H1 (cell line): ENCODE results near the gene KIAA0513. TPM values are rescaled to one million over a fixed set of nuclear protein-coding genes. Genes with fewer than 3 reads are reported as not detected.

ENCODE experiments used
- CTCF ChIA-PET: fragments of 300-600 bp; sonication (Branson Sonifier 250); formaldehyde crosslinking; loops from one replicate; lab custom pipeline; 2021; ENCODE audit not compliant: partially characterized antibody; lab: Charles Lee
- POLR2A ChIA-PET: fragments of 300-600 bp; sonication (Branson Sonifier 250); formaldehyde crosslinking; loops from one replicate; lab custom pipeline; 2021; ENCODE audit warnings: inconsistent platforms; ENCODE audit not compliant: partially characterized antibody; lab: Charles Lee
- DNase-seq, 2 experiments: peaks; one replicate each; pipeline versions ENCODE4 v3.0.0 to v3.0.0-alpha.2; 2010 to 2022; ENCODE audit warnings: low spot score in 2 of 2, low read depth in 1 of 2, mixed read lengths in 1 of 2
- FAIRE-seq: peaks from 2 replicates; lab custom pipeline; 2011; peaks lifted over from hg19 to GRCh38; lab: Jason Lieb, UNC
- H2AFZ ChIP-seq: 2 replicates; pipeline ENCODE4 v1.8.1; 2012; ENCODE audit warnings: low read length, inconsistent platforms
- H2AK5ac ChIP-seq: 2 replicates; pipeline ENCODE4 v1.6.1; 2013; ENCODE audit warnings: low read depth, low read length
- H2BK120ac ChIP-seq: replicated peaks from 2 replicates; pipeline ENCODE3; 2013; ENCODE audit warnings: low read depth, low read length, inconsistent platforms
- H2BK12ac ChIP-seq: 2 replicates; pipeline ENCODE4 v1.6.1; 2013; ENCODE audit warnings: low read depth, low read length
- H2BK15ac ChIP-seq: 2 replicates; pipeline ENCODE4 v1.6.1; 2013; ENCODE audit warnings: low read length
- H2BK20ac ChIP-seq: 2 replicates; pipeline ENCODE4 v1.6.1; 2013; ENCODE audit warnings: low read length
- H2BK5ac ChIP-seq: 2 replicates; pipeline ENCODE4 v1.6.1; 2013; ENCODE audit warnings: low read depth, low read length
- H3K14ac ChIP-seq: 2 replicates; pipeline ENCODE4 v1.6.1; 2013; ENCODE audit warnings: inconsistent platforms; ENCODE audit not compliant: insufficient read length
- H3K18ac ChIP-seq: 2 replicates; pipeline ENCODE4 v1.6.1; 2013; ENCODE audit warnings: low read length; ENCODE audit errors: extremely low read depth
- H3K23ac ChIP-seq: 2 replicates; pipeline ENCODE4 v1.6.1; 2013; ENCODE audit warnings: inconsistent platforms; ENCODE audit not compliant: insufficient read length
- H3K23me2 ChIP-seq: 2 replicates; pipeline ENCODE4 v1.6.1; 2013; ENCODE audit warnings: low read depth, low read length
- H3K27ac ChIP-seq: 2 replicates; pipeline ENCODE4 v1.6.1; 2011; ENCODE audit warnings: low read depth, low read length, inconsistent platforms
- H3K27me3 ChIP-seq, 4 experiments: replicated peaks in 1 of 4; 1 replicate in 1 of 4; 2 replicates in 3 of 4; pipeline versions ENCODE4 v1.6.1 to v1.8.1; 2011 to 2013; ENCODE audit warnings: low read length in 3 of 4, mild to moderate bottlenecking in 3 of 4, inconsistent platforms in 2 of 4, mixed read lengths in 2 of 4, moderate library complexity in 1 of 4; ENCODE audit not compliant: control insufficient read depth in 3 of 4, insufficient read depth in 3 of 4; ENCODE audit errors: extremely low read depth in 1 of 4
- H3K36me3 ChIP-seq, 4 experiments: 2 replicates each; pipeline versions ENCODE4 v1.6.1 to v1.8.1; 2011 to 2013; ENCODE audit warnings: mild to moderate bottlenecking in 4 of 4, low read length in 3 of 4, moderate library complexity in 2 of 4, control low read depth in 1 of 4, inconsistent platforms in 1 of 4; ENCODE audit not compliant: insufficient read depth in 4 of 4, control insufficient read depth in 2 of 4
- H3K4ac ChIP-seq: replicated peaks from 2 replicates; pipeline ENCODE3; 2013; ENCODE audit warnings: low read length, low read depth, mixed read lengths, inconsistent platforms; ENCODE audit not compliant: insufficient read length
- H3K4me1 ChIP-seq, 4 experiments: replicated peaks in 1 of 4; 1 replicate in 1 of 4; 2 replicates in 3 of 4; pipeline versions ENCODE4 v1.6.1 to v1.8.1; 2011 to 2013; ENCODE audit warnings: low read length in 3 of 4, inconsistent platforms in 2 of 4, mixed read lengths in 1 of 4; ENCODE audit not compliant: insufficient read depth in 4 of 4, control insufficient read depth in 3 of 4
- H3K4me2 ChIP-seq, 2 experiments: 2 replicates each; pipeline versions ENCODE4 v1.6.1 to v1.8.1; 2011 to 2013; ENCODE audit warnings: low read depth in 2 of 2, low read length in 2 of 2, control low read depth in 1 of 2, inconsistent platforms in 1 of 2, mild to moderate bottlenecking in 1 of 2; ENCODE audit not compliant: insufficient read depth in 1 of 2
- H3K4me3 ChIP-seq, 4 experiments: fragments of 200-600, 300-600 bp in 1 of 4; sonication (generic), shearing (Covaris generic), sonication (Bioruptor Twin) in 1 of 4; 2 replicates each; pipeline versions ENCODE4 v1.5.1 to v1.8.1; 2011 to 2016; ENCODE audit warnings: low read length in 4 of 4, low read depth in 3 of 4, control low read depth in 2 of 4, inconsistent platforms in 2 of 4, mild to moderate bottlenecking in 2 of 4, mixed read lengths in 1 of 4, moderate library complexity in 1 of 4; ENCODE audit not compliant: insufficient read depth in 2 of 4; ENCODE audit errors: extremely low read depth in 1 of 4
- H3K56ac ChIP-seq: replicated peaks from 2 replicates; pipeline ENCODE3; 2013; ENCODE audit warnings: low read depth, mild to moderate bottlenecking, mixed read lengths, low read length, inconsistent platforms; ENCODE audit not compliant: insufficient read length
- H3K79me1 ChIP-seq: 2 replicates; pipeline ENCODE4 v1.6.1; 2013; ENCODE audit warnings: low read depth, low read length, control low read depth
- H3K79me2 ChIP-seq, 2 experiments: 2 replicates each; pipeline versions ENCODE4 v1.6.1 to v1.8.1; 2012 to 2013; ENCODE audit warnings: low read length in 2 of 2, mild to moderate bottlenecking in 2 of 2, inconsistent platforms in 1 of 2; ENCODE audit not compliant: insufficient read depth in 2 of 2, control insufficient read depth in 1 of 2
- H3K9ac ChIP-seq, 4 experiments: replicated peaks in 1 of 4; 1 replicate in 1 of 4; 2 replicates in 3 of 4; pipeline versions ENCODE4 v1.6.1 to v1.8.1; 2011 to 2013; ENCODE audit warnings: low read depth in 3 of 4, low read length in 3 of 4, control low read depth in 2 of 4, mild to moderate bottlenecking in 2 of 4, moderate library complexity in 2 of 4, inconsistent platforms in 1 of 4; ENCODE audit errors: extremely low read depth in 1 of 4
- H3K9me3 ChIP-seq, 2 experiments: 2 replicates each; pipeline versions ENCODE4 v1.6.1 to v1.8.1; 2012 to 2013; ENCODE audit warnings: mild to moderate bottlenecking in 2 of 2, moderate library complexity in 2 of 2, control low read depth in 1 of 2, inconsistent platforms in 1 of 2, low read depth in 1 of 2, low read length in 1 of 2, mixed read lengths in 1 of 2; ENCODE audit not compliant: insufficient read depth in 2 of 2
- H4K20me1 ChIP-seq, 2 experiments: replicated peaks in 1 of 2; 2 replicates each; pipeline versions ENCODE3 to v1.8.1; 2011 to 2013; ENCODE audit warnings: inconsistent platforms in 2 of 2, low read length in 2 of 2, mild to moderate bottlenecking in 1 of 2; ENCODE audit not compliant: insufficient read depth in 2 of 2, control insufficient read depth in 1 of 2
- H4K5ac ChIP-seq: 2 replicates; pipeline ENCODE4 v1.6.1; 2013; ENCODE audit warnings: low read length, low read depth, mixed read lengths, inconsistent platforms; ENCODE audit not compliant: insufficient read length
- H4K8ac ChIP-seq: 2 replicates; pipeline ENCODE4 v1.8.0; 2013; ENCODE audit warnings: mild to moderate bottlenecking, moderate library complexity, low read length, inconsistent platforms; ENCODE audit not compliant: insufficient read depth; ENCODE audit errors: extremely low read depth
- H4K91ac ChIP-seq: replicated peaks from 2 replicates; pipeline ENCODE3; 2013; ENCODE audit warnings: low read length, mixed read lengths, inconsistent platforms; ENCODE audit not compliant: insufficient read length
- KDM5A ChIP-seq: fragments of 200-600 bp; IDR thresholded peaks from 2 replicates; pipeline ENCODE4 v1.7.1; 2012; ENCODE audit warnings: mild to moderate bottlenecking, low read length, inconsistent platforms, mixed read lengths
- POLR2AphosphoS5 ChIP-seq: IDR thresholded peaks from 2 replicates; pipeline ENCODE4 v1.6.1; 2011; ENCODE audit warnings: low read depth, low read length
- ZNF274 ChIP-seq: IDR thresholded peaks from 2 replicates; pipeline ENCODE4 v1.7.0; 2012; ENCODE audit warnings: low read length, borderline replicate concordance; ENCODE audit errors: extremely low read depth
- WGBS, 2 experiments: shearing (Covaris generic) in 1 of 2; methylation state at CpG; one replicate each; pipeline versions ENCODE4 v1.1.6 to v1.1.7; 2013 to 2015; ENCODE audit warnings: low lambda C conversion rate in 2 of 2, mixed read lengths in 2 of 2, inconsistent platforms in 1 of 2, low coverage in 1 of 2, missing lambda C conversion rate in 1 of 2; ENCODE audit not compliant: insufficient replicate concordance in 2 of 2, insufficient coverage in 1 of 2, insufficient read length in 1 of 2; ENCODE audit errors: extremely low coverage in 1 of 2, missing lambda C conversion rate in 1 of 2; 5-methylcytosine and 5-hydroxymethylcytosine counted together
- polyA plus RNA-seq, 7 experiments: library from polyadenylated mRNA; depleted of rRNA in 3 of 7; stranded (reverse) in 5 of 7; unstranded in 2 of 7; fragments of >200 nt in 5 of 7; fragments of 200-250 nt in 2 of 7; gene quantifications; 1 replicate in 5 of 7; 2 replicates in 1 of 7; 4 replicates in 1 of 7; pipeline versions ENCODE4 v1.2.1 to v1.2.3, GENCODE V29; 2011 to 2013; ENCODE audit warnings: missing spikeins in 2 of 7, mixed read lengths in 2 of 7
- total RNA-seq: library from RNA; stranded (reverse); fragmentation: NEBNext Ultra II Directional; extraction: Animal tissue kit (Norgen Biotek cat#: 25700); gene quantifications from 2 replicates; pipeline ENCODE4 v1.2.1, GENCODE V29; 2021

The KIAA0513 gene
- total and polyA plus RNA-seq, 2 of the 8 experiments (the other 6 are each of a cell fraction or from before 2014, with no cell fraction given): 2.1 to 6.1 TPM

- Histone ChIP-seq H2AFZ (no peak overlapping the region), H3K56ac (no peak overlapping the region), H2BK120ac (no peak overlapping the region), H3K9me3 (no peaks in the 10 kb centered on the region; a peak in 1 of 4 replicates), H2AK5ac (no peak overlapping the region), H3K79me1 (no peaks in the 10 kb centered on the region), H3K23me2 (no peaks in the 10 kb centered on the region), H3K36me3 (no peaks in the 10 kb centered on the region), H3K9ac (no peak overlapping the region), H4K8ac (no peak overlapping the region), H3K23ac (no peak overlapping the region), H3K79me2 (no peaks in the 10 kb centered on the region), H2BK20ac (no peak overlapping the region), H4K20me1 (no peaks in the 10 kb centered on the region), H4K5ac (no peak overlapping the region), H3K27ac (no peak overlapping the region), H2BK15ac (no peak overlapping the region), H3K18ac (no peak overlapping the region), H3K14ac (no peak overlapping the region), H3K4ac (no peak overlapping the region), H3K27me3 (no peaks in the 10 kb centered on the region), H2BK5ac (no peak overlapping the region), H4K91ac (no peak overlapping the region), H2BK12ac (peak overlapping the region; percentile 81; the same call in 1 of the 2 replicates), H3K4me2 (no peak overlapping the region), H3K4me3 (no peak overlapping the region), H3K4me1 (peaks cover 0 to 11% (median 2%) of the 10 kb centered on the region in 4 experiments; a peak in 4 of 7 replicates)
- ChIA-PET CTCF (interaction anchor here (1.0 to 1.9 kb wide), 3 partner anchors 18 to 120 kb away, joined by 4 to 5 read pairs (median 5); no protein-coding TSS in a partner anchor), POLR2A (no interaction called here)
- WGBS, 2 experiments: 88% methylated on average over 1 of the region's 1 CpG; no CpG with 5 or more reads in 1 of the 2 experiments
- FAIRE-seq: no peak
- DNase-seq: no peak
- TF ChIP-seq KDM5A (no peak), POLR2AphosphoS5 (no peak), ZNF274 (no peak)
Measured at GRCh38 chr16:85133290-85133599, 105.7 kb downstream of the KIAA0513 start.
